Measurements from ENCODE around the gene ATL2.

DNA sequence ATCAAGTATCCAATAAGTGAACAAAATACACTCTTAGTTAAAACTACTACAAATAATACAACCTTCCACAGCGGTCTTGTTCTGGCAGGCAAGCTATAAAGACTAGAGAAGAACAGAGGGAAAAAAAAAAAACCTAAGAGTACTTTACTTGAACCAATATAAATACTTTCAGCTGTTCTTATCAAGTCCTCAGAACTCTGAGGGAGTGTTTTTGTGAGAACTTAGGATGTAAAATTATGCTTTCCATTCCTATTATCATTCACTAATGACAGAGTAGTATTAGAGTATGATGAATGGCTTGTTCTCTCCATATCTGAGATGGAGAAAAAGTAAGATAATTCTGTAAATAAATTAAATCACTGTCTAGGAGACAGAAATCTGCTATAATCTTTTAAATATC, 68.3 kb downstream of the ATL2 start:
- TF ChIP-seq POLR2A (IDR thresholded peaks at IDR 0.05) (no peak), POLR2AphosphoS5 (IDR thresholded peaks at IDR 0.05) (no peak)
- TF ChIP-seq, protein P1, sequence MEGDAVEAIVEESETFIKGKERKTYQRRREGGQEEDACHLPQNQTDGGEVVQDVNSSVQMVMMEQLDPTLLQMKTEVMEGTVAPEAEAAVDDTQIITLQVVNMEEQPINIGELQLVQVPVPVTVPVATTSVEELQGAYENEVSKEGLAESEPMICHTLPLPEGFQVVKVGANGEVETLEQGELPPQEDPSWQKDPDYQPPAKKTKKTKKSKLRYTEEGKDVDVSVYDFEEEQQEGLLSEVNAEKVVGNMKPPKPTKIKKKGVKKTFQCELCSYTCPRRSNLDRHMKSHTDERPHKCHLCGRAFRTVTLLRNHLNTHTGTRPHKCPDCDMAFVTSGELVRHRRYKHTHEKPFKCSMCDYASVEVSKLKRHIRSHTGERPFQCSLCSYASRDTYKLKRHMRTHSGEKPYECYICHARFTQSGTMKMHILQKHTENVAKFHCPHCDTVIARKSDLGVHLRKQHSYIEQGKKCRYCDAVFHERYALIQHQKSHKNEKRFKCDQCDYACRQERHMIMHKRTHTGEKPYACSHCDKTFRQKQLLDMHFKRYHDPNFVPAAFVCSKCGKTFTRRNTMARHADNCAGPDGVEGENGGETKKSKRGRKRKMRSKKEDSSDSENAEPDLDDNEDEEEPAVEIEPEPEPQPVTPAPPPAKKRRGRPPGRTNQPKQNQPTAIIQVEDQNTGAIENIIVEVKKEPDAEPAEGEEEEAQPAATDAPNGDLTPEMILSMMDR (IDR thresholded peaks at IDR 0.05): no peak

All from prostate gland (tissue), 2 donors.